NCI-H146 (cell line): ENCODE data around the gene C1QB.

Experiments
- DNase-seq: peaks from one replicate; lab custom pipeline; 2025; lab: John Stamatoyannopoulos, UW

Gene C1QB, protein sequence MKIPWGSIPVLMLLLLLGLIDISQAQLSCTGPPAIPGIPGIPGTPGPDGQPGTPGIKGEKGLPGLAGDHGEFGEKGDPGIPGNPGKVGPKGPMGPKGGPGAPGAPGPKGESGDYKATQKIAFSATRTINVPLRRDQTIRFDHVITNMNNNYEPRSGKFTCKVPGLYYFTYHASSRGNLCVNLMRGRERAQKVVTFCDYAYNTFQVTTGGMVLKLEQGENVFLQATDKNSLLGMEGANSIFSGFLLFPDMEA

DNA sequence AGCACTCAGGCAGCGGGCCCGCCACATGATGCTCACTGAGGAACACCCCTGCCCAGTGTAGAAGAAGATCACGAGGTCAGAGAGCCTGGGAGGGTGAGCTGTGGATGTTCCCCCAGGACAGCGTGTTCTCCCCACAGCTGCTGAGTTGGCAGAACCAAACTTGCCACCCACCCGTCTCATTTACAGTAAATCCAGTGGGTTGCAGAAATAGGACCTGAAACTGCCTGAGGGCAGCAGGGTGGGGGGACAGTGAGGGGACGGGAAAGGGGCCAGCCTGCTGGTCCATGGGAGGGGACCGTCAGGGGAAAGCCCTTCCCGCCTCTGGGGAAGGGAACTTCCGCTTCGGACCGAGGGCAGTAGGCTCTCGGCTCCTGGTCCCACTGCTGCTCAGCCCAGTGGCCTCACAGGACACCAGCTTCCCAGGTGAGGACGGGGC, at the start of gene C1QB:
Gene C1QB (plus strand): TSS at position 356 of the 436 bp plus-strand sequence. CDS start 6,227 bp downstream, outside the sequence.
- DNase-seq, result no peak

DNA sequence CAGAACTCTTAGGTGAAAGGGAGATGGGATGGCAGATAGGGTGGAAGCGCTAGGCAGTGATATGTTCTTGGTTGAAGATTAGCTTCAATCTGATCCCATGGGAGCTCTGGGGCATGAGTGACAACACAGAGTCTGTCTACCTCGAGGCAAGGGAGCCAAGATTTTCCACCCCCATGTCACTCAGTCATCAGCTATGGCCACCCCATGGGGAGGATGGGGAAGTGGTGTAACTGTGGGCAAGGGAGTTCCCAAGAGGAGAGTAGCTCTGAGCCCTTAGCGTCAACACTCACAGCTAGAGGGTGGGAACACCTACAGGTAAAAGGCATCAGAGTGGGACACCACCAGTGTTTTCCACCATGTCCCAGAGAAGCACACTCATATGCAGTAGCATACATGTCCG, 46.9 kb upstream of the C1QB start:
- no peak for DNase-seq

DNA sequence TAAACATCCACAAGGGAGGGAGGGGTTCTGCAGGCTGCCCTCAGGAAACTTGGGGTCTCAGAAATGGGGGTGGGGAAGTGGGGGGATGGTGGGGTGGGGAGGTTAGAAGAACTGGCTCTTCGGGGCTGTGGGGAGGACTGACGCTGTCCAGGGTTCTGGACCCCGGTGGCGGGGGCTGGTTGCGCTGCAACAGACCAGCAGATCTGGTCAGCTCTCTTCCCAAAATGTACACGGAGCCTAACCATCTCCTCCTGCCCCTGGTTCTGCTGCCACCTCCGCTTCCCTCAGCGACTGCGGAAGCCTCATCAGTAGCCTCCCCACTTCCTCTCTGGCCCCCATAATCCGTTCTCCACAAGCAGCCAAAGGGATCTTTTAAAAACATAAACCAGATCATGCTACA, 45.9 kb upstream of the C1QB start:
- DNase-seq, result no peak

DNA sequence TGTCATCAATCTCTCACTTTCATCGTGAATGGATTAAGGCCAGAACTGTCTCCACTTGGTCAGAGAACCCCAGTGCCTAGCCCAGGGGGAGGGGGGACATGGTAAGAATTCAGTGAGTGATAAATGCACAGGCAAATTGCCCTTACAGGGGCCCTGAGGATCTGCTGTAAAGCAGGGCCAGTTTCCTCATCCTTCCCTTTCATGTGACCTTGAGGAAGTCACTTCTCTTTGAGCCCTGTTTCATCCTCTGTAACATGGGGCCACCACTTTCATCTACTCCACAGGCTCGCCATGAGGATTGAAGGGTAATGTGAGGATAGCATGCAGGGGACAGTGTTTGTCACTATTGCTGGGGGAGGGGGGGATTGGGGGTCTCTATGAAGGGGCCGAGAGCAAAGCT, 44.7 kb upstream of the C1QB start:
- DNase-seq, result no peak

DNA sequence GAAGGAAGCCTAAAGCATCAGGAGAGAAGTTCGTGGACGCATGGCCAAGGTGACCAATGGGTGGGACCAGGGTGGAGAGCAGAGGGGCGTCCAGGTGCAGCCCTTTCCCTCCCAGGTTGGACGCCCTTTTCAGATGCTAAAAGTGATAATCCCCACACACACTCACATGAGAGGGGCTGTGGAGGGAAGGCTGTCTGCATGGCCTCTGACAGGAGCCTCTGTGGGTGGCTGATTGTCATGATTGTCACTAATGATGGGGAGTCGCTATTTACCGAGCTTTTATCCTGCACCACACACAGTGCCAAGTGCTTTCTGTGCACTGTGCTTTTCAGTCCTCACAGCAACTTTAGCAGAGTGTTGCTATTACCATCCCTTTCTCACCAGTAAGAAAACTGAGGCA, 43.7 kb upstream of the C1QB start:
- peak; percentile 57 for DNase-seq

DNA sequence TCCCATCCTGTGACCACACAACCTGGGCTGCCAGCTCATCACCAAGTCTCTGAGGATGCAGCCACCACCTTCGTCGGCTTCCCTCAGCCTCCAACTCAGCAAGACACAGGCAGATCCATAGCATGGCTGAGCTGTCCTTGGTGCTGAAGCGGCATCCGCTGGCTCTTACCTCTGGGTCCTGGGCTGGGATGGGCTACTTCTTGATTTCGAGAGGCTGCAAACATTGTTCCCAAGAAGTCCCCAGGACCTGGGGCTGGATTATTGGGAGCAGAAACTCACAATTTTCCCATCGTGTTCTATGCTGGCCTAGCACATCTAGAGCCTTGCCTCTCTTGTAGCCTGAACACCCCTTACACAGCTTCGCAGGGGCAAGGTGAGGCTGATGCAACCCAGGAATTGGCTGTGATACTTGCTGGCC, 41.5 kb upstream of the C1QB start:
- no peak for DNase-seq

DNA sequence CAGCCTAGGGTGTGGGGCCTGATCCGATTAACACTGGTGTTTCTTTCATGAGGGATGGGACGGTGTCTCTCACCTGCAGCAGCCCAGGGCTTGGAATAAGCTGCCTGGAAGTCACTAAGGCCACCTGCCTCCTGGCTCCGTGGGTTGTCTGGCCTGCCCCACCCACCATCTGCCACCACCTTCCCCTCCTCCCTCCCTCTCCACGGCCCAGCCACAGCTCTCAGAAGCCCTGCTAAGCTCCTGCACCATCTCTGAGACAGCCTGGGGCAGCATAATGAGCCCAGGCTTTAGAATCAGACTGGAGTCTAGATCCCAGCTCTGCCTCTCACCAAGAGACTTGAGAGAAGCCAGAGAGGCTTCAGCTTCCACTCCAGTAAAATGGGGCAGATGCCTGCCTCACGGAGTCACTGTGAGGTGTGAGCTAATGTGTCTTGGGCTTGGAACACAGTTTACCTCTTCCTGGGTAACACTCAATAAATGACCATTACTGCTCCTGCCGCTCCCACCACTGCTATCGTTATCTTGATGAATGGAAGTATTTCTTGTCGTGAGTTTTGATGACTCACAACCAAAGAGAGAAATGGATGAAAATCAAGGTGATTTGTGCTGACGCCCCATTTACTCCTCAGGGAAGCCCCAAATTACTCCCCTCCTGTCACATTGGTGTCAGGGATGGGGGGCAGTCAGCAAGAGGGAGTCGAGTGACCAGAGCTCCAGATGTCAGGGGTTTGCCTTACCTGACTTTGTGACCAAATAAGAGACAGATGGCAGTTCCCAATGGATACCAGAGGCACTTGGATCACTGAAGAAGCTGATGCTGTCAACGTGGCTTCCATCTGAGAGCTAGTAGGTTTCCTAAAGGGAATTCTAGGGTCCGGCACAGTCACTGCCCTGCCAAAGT, 40.1 kb upstream of the C1QB start:
- peak; percentile 40 for DNase-seq

DNA sequence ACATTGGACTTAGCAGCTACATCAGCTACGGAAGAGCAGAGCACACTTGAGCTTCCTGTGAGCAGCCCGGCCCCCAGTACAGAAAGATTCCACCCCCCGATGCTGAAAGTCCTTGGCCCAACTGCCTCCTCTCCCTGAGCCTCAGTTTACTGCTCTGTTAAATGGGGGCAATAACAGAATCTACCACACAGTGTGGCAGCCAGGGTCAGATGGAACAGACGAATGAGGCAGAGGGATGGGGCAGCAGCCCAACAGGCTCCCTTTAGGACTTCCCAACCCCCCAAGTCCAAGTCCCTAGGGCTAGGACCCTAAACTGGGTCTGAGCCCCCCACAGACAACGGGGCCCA, 39.5 kb upstream of the C1QB start:
- DNase-seq, result no peak

DNA sequence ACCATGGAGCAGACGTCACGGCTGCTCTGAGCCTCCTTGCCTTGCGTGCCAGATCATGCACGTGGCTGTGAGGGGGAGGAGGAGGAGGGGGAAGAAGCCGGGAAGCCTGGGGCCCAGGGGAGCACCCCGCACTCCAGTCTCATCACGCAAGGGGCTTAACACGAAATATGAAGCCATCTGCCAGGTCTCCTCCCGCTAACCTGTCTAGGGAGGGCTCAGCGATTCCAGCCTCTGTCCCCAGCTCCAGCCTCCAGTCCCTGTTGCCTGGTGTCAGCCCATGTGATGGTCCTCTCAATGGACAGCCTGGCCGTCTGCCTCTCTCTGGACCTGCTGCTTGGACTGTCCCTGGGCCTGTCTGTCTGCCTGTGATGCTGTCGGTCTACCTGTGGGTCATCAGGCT, 39.1 kb upstream of the C1QB start:
- DNase-seq, result no peak

DNA sequence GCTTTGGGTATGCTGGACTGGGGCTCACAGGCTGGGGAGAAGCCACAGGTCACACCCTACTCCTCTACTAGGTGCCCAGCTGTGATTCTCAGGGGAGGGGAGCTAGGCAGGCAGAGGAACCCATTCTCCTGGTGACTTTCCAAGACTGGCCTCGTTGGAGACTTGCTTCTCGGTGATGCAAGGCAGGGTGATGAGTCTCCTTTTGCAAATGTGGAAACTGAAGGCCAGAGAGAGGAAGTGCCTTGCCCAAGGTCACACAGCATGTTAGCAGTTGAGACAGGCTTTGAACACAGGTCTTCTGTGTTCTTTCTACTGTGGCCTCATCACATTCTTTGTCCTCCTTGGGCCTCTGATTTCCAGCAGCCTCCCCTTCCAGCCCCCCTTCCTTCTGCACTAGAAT, 37.1 kb upstream of the C1QB start:
- DNase-seq, result no peak

DNA sequence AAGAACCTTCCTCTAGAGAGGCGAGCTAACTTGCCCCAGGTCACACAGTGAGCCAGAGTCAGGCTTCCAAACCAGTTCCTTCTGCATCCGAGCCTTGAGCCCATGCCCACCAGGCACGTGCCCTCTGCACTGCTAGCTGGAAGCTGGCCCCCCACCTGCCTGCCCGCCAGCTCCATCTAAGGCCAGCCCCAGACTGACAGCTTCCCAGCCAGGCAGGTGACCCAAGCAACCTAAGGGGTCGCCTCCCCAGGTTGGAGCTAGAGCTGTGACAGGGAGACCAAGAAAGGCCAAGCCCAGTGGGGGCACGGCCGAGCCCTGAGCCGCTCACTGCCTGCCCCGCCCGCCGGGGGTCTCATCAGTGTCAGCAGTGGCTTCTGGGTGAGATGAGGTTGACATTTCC, 36.5 kb upstream of the C1QB start:
- DNase-seq, result no peak

DNA sequence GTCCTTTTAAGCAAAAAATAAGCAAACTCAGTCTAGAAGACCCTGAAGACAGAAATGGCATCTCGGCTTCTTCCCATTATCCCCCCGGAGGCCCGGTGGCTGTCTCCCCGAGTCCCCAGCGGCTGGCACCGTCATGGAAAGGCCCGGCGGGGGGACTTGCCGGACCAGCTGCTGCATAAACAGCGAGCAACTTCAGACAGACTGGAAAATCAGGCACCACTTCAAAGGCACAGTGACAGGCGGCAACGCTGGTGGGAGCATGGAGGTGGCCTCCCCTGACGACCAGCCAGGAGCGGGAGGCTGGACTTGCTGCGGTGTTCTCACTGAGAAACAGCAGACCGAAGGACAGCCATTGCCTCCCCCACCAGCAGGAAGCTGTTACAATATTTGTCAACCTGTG, 35.0 kb upstream of the C1QB start:
- peak; percentile 61 for DNase-seq

DNA sequence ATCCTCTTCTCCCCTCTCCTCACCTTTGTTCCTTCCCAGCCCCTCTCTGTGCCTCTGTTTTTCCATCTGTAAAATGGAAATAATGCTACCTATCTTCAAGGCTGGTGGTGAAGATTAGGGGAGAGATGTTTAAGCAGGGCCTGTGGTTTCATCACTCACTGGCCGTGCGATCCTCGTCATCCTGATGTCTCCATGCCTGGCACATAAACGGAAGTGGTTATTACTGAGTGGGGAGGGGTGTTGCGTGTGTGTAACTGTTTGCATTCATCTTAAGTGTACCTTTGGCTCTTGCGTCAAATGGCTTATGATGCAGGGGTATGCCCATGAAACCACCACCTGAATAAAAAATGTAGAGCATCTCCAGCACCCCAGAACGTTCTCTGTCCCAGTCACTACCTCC, 33.8 kb upstream of the C1QB start:
- DNase-seq, result no peak

DNA sequence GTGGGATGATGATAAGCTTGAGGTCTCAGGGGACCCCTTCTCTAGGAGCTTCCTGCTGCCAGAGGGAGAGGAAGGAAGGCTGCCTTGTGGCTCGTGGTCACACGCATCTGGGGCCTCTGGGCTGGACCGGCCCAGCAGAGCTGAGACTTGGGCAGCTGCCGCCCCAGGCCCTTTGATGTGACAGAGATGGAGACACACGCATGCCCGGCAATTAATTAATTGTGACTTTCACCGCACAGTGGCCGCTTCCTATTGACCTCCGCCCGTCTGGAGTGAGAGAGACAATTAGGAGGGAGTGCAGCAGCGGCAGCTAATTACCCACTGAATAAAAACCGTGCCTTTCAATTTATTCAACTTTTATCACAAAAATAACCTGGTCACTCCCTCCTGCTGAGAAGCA, 33.2 kb upstream of the C1QB start:
- peak; percentile 55 for DNase-seq

DNA sequence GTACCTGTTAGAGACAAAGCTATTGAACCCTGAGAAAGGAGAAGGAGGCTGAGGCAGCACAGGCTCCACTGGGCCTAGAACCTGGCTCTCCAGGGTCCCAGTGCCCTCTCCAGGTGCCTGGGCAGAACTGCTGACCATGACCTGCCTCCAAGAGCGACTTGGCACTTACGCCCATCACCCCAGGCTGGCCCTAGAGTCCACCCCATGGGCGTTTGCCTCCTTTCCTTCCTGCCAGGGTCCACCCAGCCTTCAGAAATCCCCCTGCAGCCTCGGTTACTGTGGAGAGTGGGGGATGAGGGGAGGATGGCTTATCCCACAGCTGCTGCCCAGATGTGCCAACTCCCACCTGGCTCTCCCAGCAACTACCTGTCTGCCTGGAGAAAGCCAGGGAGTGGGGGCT, 31.3 kb upstream of the C1QB start:
- no peak for DNase-seq

DNA sequence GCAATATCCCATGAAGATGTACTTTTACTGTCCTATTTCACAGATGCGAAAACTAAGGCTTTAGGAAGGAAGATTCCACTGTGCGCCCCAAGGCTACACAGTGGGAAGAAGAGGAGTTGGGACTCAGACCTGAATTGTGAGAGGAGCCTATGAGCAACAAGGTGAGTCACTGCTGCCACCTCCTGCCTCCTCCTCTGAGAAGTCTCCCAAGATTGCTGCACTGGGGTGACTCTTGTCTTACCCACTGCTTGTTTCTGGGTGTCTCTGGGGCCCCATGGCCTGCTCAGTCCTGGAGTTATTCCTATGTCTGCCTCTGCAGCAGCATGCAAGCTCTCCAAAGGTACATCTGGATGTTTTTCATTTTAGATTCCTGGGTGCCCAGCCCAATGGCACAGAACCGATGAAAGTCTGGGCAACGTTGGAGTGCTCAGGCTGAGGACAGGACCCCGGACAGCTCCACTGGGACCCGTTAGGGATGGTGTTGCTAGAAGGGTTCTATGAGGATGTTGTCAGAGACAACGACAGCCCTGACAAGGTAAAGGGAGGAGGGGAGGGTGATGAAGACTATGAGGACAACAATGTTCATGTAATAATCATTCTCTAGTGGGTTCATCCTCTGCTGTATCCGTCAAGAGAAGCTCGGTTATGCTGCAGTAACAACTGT, 27.6 kb upstream of the C1QB start:
- DNase-seq, result no peak

DNA sequence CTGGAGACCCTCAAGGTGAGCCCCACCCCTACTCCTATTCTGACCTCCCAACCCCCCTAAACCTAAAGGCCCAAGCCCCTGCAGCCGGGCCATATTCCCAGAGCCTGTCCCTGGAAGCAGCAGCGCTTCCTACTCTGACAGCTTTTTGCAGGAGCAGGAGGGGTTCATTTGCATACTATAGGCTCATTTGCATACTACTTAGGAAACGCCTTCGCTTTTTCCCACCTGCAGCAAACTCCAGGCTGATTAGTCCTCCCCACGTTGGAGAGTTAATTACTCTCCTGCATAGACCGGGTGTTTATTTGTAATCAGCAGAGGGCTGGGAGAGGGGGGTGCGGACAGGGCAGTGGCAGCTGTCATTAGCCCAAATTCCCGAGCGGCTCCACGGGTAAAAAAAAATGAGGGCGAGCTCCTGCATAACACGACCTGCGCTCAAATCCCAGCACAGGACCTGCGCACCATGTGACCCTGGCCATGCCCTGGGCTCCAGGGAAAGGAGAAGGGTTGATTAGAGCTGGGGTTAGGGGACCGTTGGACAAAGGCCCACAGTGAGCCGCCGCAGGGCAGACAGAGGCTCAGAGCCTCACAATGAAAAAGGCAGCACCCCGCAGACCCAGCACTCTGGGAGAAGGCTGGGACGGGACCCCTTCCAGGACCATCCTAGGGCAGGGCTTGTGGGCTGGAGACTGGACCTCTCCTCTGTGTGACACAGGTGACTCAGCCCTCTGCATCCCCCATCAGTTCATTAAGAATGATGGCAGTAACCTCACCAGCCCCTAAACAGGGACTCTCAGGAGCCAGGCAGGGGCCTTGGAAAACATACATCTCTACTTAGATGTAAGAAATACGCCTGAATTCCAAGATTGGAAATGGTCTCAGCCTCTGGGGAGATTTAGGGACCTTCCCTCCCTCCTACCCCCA, 26.5 kb upstream of the C1QB start:
- DNase-seq, result no peak

DNA sequence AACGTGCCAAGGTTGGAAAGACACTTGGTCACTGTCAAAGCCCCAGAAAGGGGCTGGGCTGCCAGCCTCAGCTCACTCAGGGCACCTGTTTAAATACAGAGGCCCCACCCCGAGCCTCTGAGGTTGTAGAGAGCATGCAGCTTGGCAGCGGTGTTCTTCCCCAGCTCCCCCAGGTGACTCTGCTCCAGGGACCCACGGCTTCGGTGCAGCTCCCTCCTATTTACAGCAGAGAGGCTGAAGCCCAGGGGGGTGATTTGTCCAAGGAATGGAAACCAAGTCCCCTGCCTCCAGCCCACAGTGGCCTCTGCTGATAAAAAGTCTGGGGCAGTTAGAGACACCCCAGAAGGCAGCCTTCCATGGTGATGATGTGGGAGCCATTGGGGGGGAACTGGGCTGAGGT, 25.7 kb upstream of the C1QB start:
- DNase-seq, result peak; percentile 50

DNA sequence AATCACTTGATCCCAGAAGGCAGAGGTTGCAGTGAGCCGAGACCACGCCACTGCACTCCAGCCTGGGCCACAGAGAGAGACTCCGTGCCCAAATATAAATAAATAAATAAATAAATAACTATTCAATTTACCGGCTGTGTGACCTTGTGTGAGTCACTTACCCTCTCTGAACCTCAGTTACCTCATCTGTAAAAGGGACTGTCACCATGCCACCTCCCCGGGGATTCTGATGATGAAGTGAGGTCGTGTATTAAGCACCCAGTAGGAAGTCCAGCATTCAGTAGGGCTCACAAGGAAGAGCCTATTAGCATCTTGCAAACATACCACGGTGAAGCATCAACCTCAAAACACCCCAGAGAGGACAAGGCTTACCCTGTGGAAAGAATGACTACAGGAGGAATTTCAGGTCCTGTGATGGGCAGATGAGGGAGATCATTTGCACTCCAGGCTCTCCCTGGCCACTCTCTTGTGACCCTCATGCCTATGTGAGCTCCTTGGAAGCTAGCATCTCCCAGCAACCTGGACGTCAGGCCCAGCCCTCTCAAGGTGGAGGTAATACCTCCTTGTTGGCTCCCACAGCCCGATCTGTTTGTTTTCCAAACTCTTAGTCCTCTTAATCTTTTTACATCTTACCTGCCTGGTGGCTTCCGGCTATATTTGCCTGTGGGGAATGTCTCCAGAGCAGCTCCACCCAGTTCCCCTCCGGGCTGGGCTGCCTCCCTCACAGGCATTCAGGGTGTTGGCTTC, 24.2 kb upstream of the C1QB start:
- no peak for DNase-seq

DNA sequence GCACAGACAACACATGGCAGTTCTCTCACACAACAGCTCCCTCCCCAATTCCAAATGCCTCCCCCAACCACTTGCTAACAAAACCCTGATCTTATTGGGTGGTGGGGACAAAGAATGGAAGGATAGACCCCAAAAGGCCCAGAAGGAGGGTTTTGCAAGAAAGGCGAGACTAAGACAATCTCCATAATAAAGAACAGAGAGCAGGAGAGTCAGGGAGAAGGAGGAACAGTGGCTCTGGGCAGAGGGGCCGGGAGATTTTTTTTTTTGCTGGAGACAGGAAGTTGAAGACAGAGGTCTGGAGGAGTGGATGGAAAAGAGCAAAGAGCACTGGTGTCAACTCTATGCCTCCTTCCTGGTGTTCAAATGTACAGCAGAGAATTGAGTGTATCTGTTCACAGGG, 23.1 kb upstream of the C1QB start:
- no peak for DNase-seq
